H1 (cell line): ENCODE data around the gene WDR90. TPM values are rescaled to one million over a fixed set of nuclear protein-coding genes. Genes with fewer than 3 reads are reported as not detected.

Experiments used
- CTCF ChIA-PET: fragments of 300-600 bp; sonication (Branson Sonifier 250); formaldehyde crosslinking; loops from one replicate; lab custom pipeline; 2021; ENCODE audit not compliant: partially characterized antibody; lab: Charles Lee
- POLR2A ChIA-PET: fragments of 300-600 bp; sonication (Branson Sonifier 250); formaldehyde crosslinking; loops from one replicate; lab custom pipeline; 2021; ENCODE audit warnings: inconsistent platforms; ENCODE audit not compliant: partially characterized antibody; lab: Charles Lee
- DNase-seq, 2 experiments: peaks; one replicate each; pipeline versions ENCODE4 v3.0.0 to v3.0.0-alpha.2; 2010 to 2022; ENCODE audit warnings: low spot score in 2 of 2, low read depth in 1 of 2, mixed read lengths in 1 of 2
- FAIRE-seq: peaks from 2 replicates; lab custom pipeline; 2011; peaks lifted over from hg19 to GRCh38; lab: Jason Lieb, UNC
- H2AFZ ChIP-seq: 2 replicates; pipeline ENCODE4 v1.8.1; 2012; ENCODE audit warnings: low read length, inconsistent platforms
- H2AK5ac ChIP-seq: 2 replicates; pipeline ENCODE4 v1.6.1; 2013; ENCODE audit warnings: low read depth, low read length
- H2BK120ac ChIP-seq: replicated peaks from 2 replicates; pipeline ENCODE3; 2013; ENCODE audit warnings: low read depth, low read length, inconsistent platforms
- H2BK12ac ChIP-seq: 2 replicates; pipeline ENCODE4 v1.6.1; 2013; ENCODE audit warnings: low read depth, low read length
- H2BK15ac ChIP-seq: 2 replicates; pipeline ENCODE4 v1.6.1; 2013; ENCODE audit warnings: low read length
- H2BK20ac ChIP-seq: 2 replicates; pipeline ENCODE4 v1.6.1; 2013; ENCODE audit warnings: low read length
- H2BK5ac ChIP-seq: 2 replicates; pipeline ENCODE4 v1.6.1; 2013; ENCODE audit warnings: low read depth, low read length
- H3K14ac ChIP-seq: 2 replicates; pipeline ENCODE4 v1.6.1; 2013; ENCODE audit warnings: inconsistent platforms; ENCODE audit not compliant: insufficient read length
- H3K18ac ChIP-seq: 2 replicates; pipeline ENCODE4 v1.6.1; 2013; ENCODE audit warnings: low read length; ENCODE audit errors: extremely low read depth
- H3K23ac ChIP-seq: 2 replicates; pipeline ENCODE4 v1.6.1; 2013; ENCODE audit warnings: inconsistent platforms; ENCODE audit not compliant: insufficient read length
- H3K23me2 ChIP-seq: 2 replicates; pipeline ENCODE4 v1.6.1; 2013; ENCODE audit warnings: low read depth, low read length
- H3K27ac ChIP-seq: 2 replicates; pipeline ENCODE4 v1.6.1; 2011; ENCODE audit warnings: low read depth, low read length, inconsistent platforms
- H3K27me3 ChIP-seq, 4 experiments: replicated peaks in 1 of 4; 1 replicate in 1 of 4; 2 replicates in 3 of 4; pipeline versions ENCODE4 v1.6.1 to v1.8.1; 2011 to 2013; ENCODE audit warnings: low read length in 3 of 4, mild to moderate bottlenecking in 3 of 4, inconsistent platforms in 2 of 4, mixed read lengths in 2 of 4, moderate library complexity in 1 of 4; ENCODE audit not compliant: control insufficient read depth in 3 of 4, insufficient read depth in 3 of 4; ENCODE audit errors: extremely low read depth in 1 of 4
- H3K36me3 ChIP-seq, 4 experiments: 2 replicates each; pipeline versions ENCODE4 v1.6.1 to v1.8.1; 2011 to 2013; ENCODE audit warnings: mild to moderate bottlenecking in 4 of 4, low read length in 3 of 4, moderate library complexity in 2 of 4, control low read depth in 1 of 4, inconsistent platforms in 1 of 4; ENCODE audit not compliant: insufficient read depth in 4 of 4, control insufficient read depth in 2 of 4
- H3K4ac ChIP-seq: replicated peaks from 2 replicates; pipeline ENCODE3; 2013; ENCODE audit warnings: low read length, low read depth, mixed read lengths, inconsistent platforms; ENCODE audit not compliant: insufficient read length
- H3K4me1 ChIP-seq, 4 experiments: replicated peaks in 1 of 4; 1 replicate in 1 of 4; 2 replicates in 3 of 4; pipeline versions ENCODE4 v1.6.1 to v1.8.1; 2011 to 2013; ENCODE audit warnings: low read length in 3 of 4, inconsistent platforms in 2 of 4, mixed read lengths in 1 of 4; ENCODE audit not compliant: insufficient read depth in 4 of 4, control insufficient read depth in 3 of 4
- H3K4me2 ChIP-seq, 2 experiments: 2 replicates each; pipeline versions ENCODE4 v1.6.1 to v1.8.1; 2011 to 2013; ENCODE audit warnings: low read depth in 2 of 2, low read length in 2 of 2, control low read depth in 1 of 2, inconsistent platforms in 1 of 2, mild to moderate bottlenecking in 1 of 2; ENCODE audit not compliant: insufficient read depth in 1 of 2
- H3K4me3 ChIP-seq, 4 experiments: fragments of 200-600, 300-600 bp in 1 of 4; sonication (generic), shearing (Covaris generic), sonication (Bioruptor Twin) in 1 of 4; 2 replicates each; pipeline versions ENCODE4 v1.5.1 to v1.8.1; 2011 to 2016; ENCODE audit warnings: low read length in 4 of 4, low read depth in 3 of 4, control low read depth in 2 of 4, inconsistent platforms in 2 of 4, mild to moderate bottlenecking in 2 of 4, mixed read lengths in 1 of 4, moderate library complexity in 1 of 4; ENCODE audit not compliant: insufficient read depth in 2 of 4; ENCODE audit errors: extremely low read depth in 1 of 4
- H3K56ac ChIP-seq: replicated peaks from 2 replicates; pipeline ENCODE3; 2013; ENCODE audit warnings: low read depth, mild to moderate bottlenecking, mixed read lengths, low read length, inconsistent platforms; ENCODE audit not compliant: insufficient read length
- H3K79me1 ChIP-seq: 2 replicates; pipeline ENCODE4 v1.6.1; 2013; ENCODE audit warnings: low read depth, low read length, control low read depth
- H3K79me2 ChIP-seq, 2 experiments: 2 replicates each; pipeline versions ENCODE4 v1.6.1 to v1.8.1; 2012 to 2013; ENCODE audit warnings: low read length in 2 of 2, mild to moderate bottlenecking in 2 of 2, inconsistent platforms in 1 of 2; ENCODE audit not compliant: insufficient read depth in 2 of 2, control insufficient read depth in 1 of 2
- H3K9ac ChIP-seq, 4 experiments: replicated peaks in 1 of 4; 1 replicate in 1 of 4; 2 replicates in 3 of 4; pipeline versions ENCODE4 v1.6.1 to v1.8.1; 2011 to 2013; ENCODE audit warnings: low read depth in 3 of 4, low read length in 3 of 4, control low read depth in 2 of 4, mild to moderate bottlenecking in 2 of 4, moderate library complexity in 2 of 4, inconsistent platforms in 1 of 4; ENCODE audit errors: extremely low read depth in 1 of 4
- H3K9me3 ChIP-seq, 2 experiments: 2 replicates each; pipeline versions ENCODE4 v1.6.1 to v1.8.1; 2012 to 2013; ENCODE audit warnings: mild to moderate bottlenecking in 2 of 2, moderate library complexity in 2 of 2, control low read depth in 1 of 2, inconsistent platforms in 1 of 2, low read depth in 1 of 2, low read length in 1 of 2, mixed read lengths in 1 of 2; ENCODE audit not compliant: insufficient read depth in 2 of 2
- H4K20me1 ChIP-seq, 2 experiments: replicated peaks in 1 of 2; 2 replicates each; pipeline versions ENCODE3 to v1.8.1; 2011 to 2013; ENCODE audit warnings: inconsistent platforms in 2 of 2, low read length in 2 of 2, mild to moderate bottlenecking in 1 of 2; ENCODE audit not compliant: insufficient read depth in 2 of 2, control insufficient read depth in 1 of 2
- H4K5ac ChIP-seq: 2 replicates; pipeline ENCODE4 v1.6.1; 2013; ENCODE audit warnings: low read length, low read depth, mixed read lengths, inconsistent platforms; ENCODE audit not compliant: insufficient read length
- H4K8ac ChIP-seq: 2 replicates; pipeline ENCODE4 v1.8.0; 2013; ENCODE audit warnings: mild to moderate bottlenecking, moderate library complexity, low read length, inconsistent platforms; ENCODE audit not compliant: insufficient read depth; ENCODE audit errors: extremely low read depth
- H4K91ac ChIP-seq: replicated peaks from 2 replicates; pipeline ENCODE3; 2013; ENCODE audit warnings: low read length, mixed read lengths, inconsistent platforms; ENCODE audit not compliant: insufficient read length
- NANOG ChIP-seq: IDR thresholded peaks from 2 replicates; pipeline ENCODE4 v1.6.1; 2011; ENCODE audit warnings: low read length, low read depth, mild to moderate bottlenecking, inconsistent platforms; ENCODE audit not compliant: insufficient read depth, poor library complexity, severe bottlenecking
- POLR2A ChIP-seq, 2 experiments: IDR thresholded peaks; 1 replicate in 1 of 2; 2 replicates in 1 of 2; pipeline ENCODE4 v1.6.1; 2011; ENCODE audit warnings: low read depth in 2 of 2, low read length in 2 of 2, mild to moderate bottlenecking in 2 of 2; ENCODE audit errors: control extremely low read depth in 1 of 2
- RNF2 ChIP-seq: fragments of 200-900, 300-1000 bp; sonication (generic); IDR thresholded peaks from 2 replicates; pipeline ENCODE4 v1.7.1; 2016; ENCODE audit warnings: borderline replicate concordance, low read depth, mild to moderate bottlenecking, antibody characterized with exemption, low read length; ENCODE audit not compliant: poor library complexity, severe bottlenecking; ENCODE audit errors: missing control alignments
- TAF7 ChIP-seq: optimal IDR thresholded peaks from 2 replicates; pipeline ENCODE3; 2011; ENCODE audit warnings: low read depth, mild to moderate bottlenecking, inconsistent platforms, low read length, moderate library complexity, borderline replicate concordance
- ZNF274 ChIP-seq: IDR thresholded peaks from 2 replicates; pipeline ENCODE4 v1.7.0; 2012; ENCODE audit warnings: low read length, borderline replicate concordance; ENCODE audit errors: extremely low read depth
- WGBS, 2 experiments: shearing (Covaris generic) in 1 of 2; methylation state at CpG; one replicate each; pipeline versions ENCODE4 v1.1.6 to v1.1.7; 2013 to 2015; ENCODE audit warnings: low lambda C conversion rate in 2 of 2, mixed read lengths in 2 of 2, inconsistent platforms in 1 of 2, low coverage in 1 of 2, missing lambda C conversion rate in 1 of 2; ENCODE audit not compliant: insufficient replicate concordance in 2 of 2, insufficient coverage in 1 of 2, insufficient read length in 1 of 2; ENCODE audit errors: extremely low coverage in 1 of 2, missing lambda C conversion rate in 1 of 2; 5-methylcytosine and 5-hydroxymethylcytosine counted together
- polyA plus RNA-seq, 7 experiments: library from polyadenylated mRNA; depleted of rRNA in 3 of 7; stranded (reverse) in 5 of 7; unstranded in 2 of 7; fragments of >200 nt in 5 of 7; fragments of 200-250 nt in 2 of 7; gene quantifications; 1 replicate in 5 of 7; 2 replicates in 1 of 7; 4 replicates in 1 of 7; pipeline versions ENCODE4 v1.2.1 to v1.2.3, GENCODE V29; 2011 to 2013; ENCODE audit warnings: missing spikeins in 2 of 7, mixed read lengths in 2 of 7
- total RNA-seq: library from RNA; stranded (reverse); fragmentation: NEBNext Ultra II Directional; extraction: Animal tissue kit (Norgen Biotek cat#: 25700); gene quantifications from 2 replicates; pipeline ENCODE4 v1.2.1, GENCODE V29; 2021

WDR90 gene
- total and polyA plus RNA-seq, 2 of the 8 experiments (the other 6 are each of a cell fraction or from before 2014, with no cell fraction given), result 24.0 to 47.2 TPM

- Histone ChIP-seq H4K5ac (no peak overlapping the region), H2BK20ac (no peak overlapping the region), H3K4ac (no peak overlapping the region), H3K27me3 (no peaks in the 10 kb centered on the region), H3K36me3 (peaks cover 0 to 1% (median 0%) of the 10 kb centered on the region in 4 experiments; a peak in 1 of 8 replicates), H3K4me2 (no peak overlapping the region), H2BK120ac (no peak overlapping the region), H3K4me1 (peaks cover 0 to 14% (median 5%) of the 10 kb centered on the region in 4 experiments; a peak in 5 of 7 replicates), H3K79me1 (peaks cover 10% of the 10 kb centered on the region), H4K8ac (no peak overlapping the region), H3K23ac (no peak overlapping the region), H3K4me3 (no peak overlapping the region), H2AFZ (no peak overlapping the region), H3K56ac (no peak overlapping the region), H2BK15ac (no peak overlapping the region), H3K23me2 (no peaks in the 10 kb centered on the region), H3K14ac (no peak overlapping the region), H3K9me3 (no peaks in the 10 kb centered on the region), H4K91ac (no peak overlapping the region), H2BK5ac (no peak overlapping the region), H3K27ac (no peak overlapping the region), H2AK5ac (no peak overlapping the region), H2BK12ac (no peak overlapping the region), H3K79me2 (no peaks in the 10 kb centered on the region), H3K9ac (no peak overlapping the region), H3K18ac (no peak overlapping the region), H4K20me1 (peaks cover 4 to 5% of the 10 kb centered on the region in 2 experiments)
- TF ChIP-seq POLR2A (IDR thresholded peaks at IDR 0.05; ENCODE audit: control extremely low read depth in 1 of 2, low read depth in 2 of 2, low read length in 2 of 2) (no peak), RNF2 (no peak), ZNF274 (no peak), NANOG (no peak), TAF7 (no peak)
- DNase-seq, result no peak
- no peak for FAIRE-seq
- CTCF ChIA-PET, result interaction anchor here (0.8 to 4.1 kb wide), 11 partner anchors 10 to 42 kb away, joined by 3 to 29 read pairs (median 5); partner anchors contain the start of gene WFIKKN1
- POLR2A ChIA-PET, result interaction anchor here (0.6 to 1.8 kb wide), 6 partner anchors 10 to 54 kb away, joined by 3 to 11 read pairs (median 5); partner anchors contain the start of genes METTL26, RHBDL1 and WFIKKN1
- 95% methylated on average over 24 of the region's 41 CpGs; no CpG with 5 or more reads in 1 of the 2 experiments for WGBS, 2 experiments
Observed at GRCh38 chr16:620700-621525, 28.3 kb upstream of the WDR90 start.
